ENCODE data around the gene PHF19. TPM values are rescaled to one million over a fixed set of nuclear protein-coding genes. Genes with fewer than 3 reads are reported as not detected.

PHF19 gene
- total RNA-seq, 4 donors from 2014 or later = 11.5 to 22.1 (median 17.8) TPM

GRCh38 chr9:120856700-120857099 lies 20.3 kb downstream of the PHF19 start:
- TF ChIP-seq CTCF (IDR thresholded peaks at IDR 0.05) (no peak), POLR2A (IDR thresholded peaks at IDR 0.05) (no peak)
- DNase-seq (ENCODE audit: low spot score in 2 of 2) = no peak
- no peak overlapping the region for H3K4me3 ChIP-seq (ENCODE audit: low read depth, poor library complexity, severe bottlenecking)
- intact Hi-C loops (cut with DNase I; ENCODE audit: low total_unique reads) = no loop called here
- 68 to 74% methylated on average over 4 of the region's 4 CpGs for WGBS, 2 donors

GRCh38 chr9:120855827-120856670 lies 20.9 kb downstream of the PHF19 start:
- no peak overlapping the region for H3K4me3 ChIP-seq (ENCODE audit: low read depth, poor library complexity, severe bottlenecking)
- 86 to 91% methylated on average over 7 of the region's 7 CpGs for WGBS, 2 donors
- TF ChIP-seq CTCF (IDR thresholded peaks at IDR 0.05) (no peak), POLR2A (IDR thresholded peaks at IDR 0.05) (no peak)
- intact Hi-C loops (cut with DNase I; ENCODE audit: low total_unique reads) = no loop called here
- DNase-seq (ENCODE audit: low spot score in 2 of 2) = no peak

- H3K4me3 ChIP-seq (ENCODE audit: low read depth, poor library complexity, severe bottlenecking) = no peak overlapping the region
- DNase-seq (ENCODE audit: low spot score in 2 of 2) = no peak
- 84 to 85% methylated on average over 3 of the region's 3 CpGs for WGBS, 2 donors
- TF ChIP-seq POLR2A (IDR thresholded peaks at IDR 0.05) (no peak), CTCF (IDR thresholded peaks at IDR 0.05) (no peak)
- intact Hi-C loops (cut with DNase I; ENCODE audit: low total_unique reads) = no loop called here
These were observed 22.2 kb downstream of the PHF19 start for GRCh38 chr9:120854596-120855327.

GRCh38 chr9:120853198-120853597 lies 23.8 kb downstream of the PHF19 start:
- no peak overlapping the region for H3K4me3 ChIP-seq (ENCODE audit: low read depth, poor library complexity, severe bottlenecking)
- 84 to 88% methylated on average over 6 of the region's 6 CpGs for WGBS, 2 donors
- no peak for DNase-seq (ENCODE audit: low spot score in 2 of 2)
- no peak for TF ChIP-seq POLR2A (IDR thresholded peaks at IDR 0.05)
- TF ChIP-seq CTCF (IDR thresholded peaks at IDR 0.05) = no peak
- intact Hi-C loops (cut with DNase I; ENCODE audit: low total_unique reads) = no loop called here

GRCh38 chr9:120852240-120853010 lies 24.6 kb downstream of the PHF19 start:
- no peak for DNase-seq (ENCODE audit: low spot score in 2 of 2)
- WGBS, 2 donors = 74 to 80% methylated on average over 5 of the region's 5 CpGs
- TF ChIP-seq POLR2A (IDR thresholded peaks at IDR 0.05) (no peak), CTCF (IDR thresholded peaks at IDR 0.05) (no peak)
- H3K4me3 ChIP-seq (ENCODE audit: low read depth, poor library complexity, severe bottlenecking) = no peak overlapping the region
- intact Hi-C loops (cut with DNase I; ENCODE audit: low total_unique reads) = no loop called here

Data from lower leg skin (tissue), 4 donors.